NCI-H2107 treated with DMSO at 0.1 percent for 48 hours (cell line): ENCODE measurements around the gene WFDC5.

Source experiments
- DNase-seq: peaks from one replicate; lab custom pipeline; 2025; ENCODE audit not compliant: unreplicated experiment; lab: John Stamatoyannopoulos, UW

The WFDC5 gene

GRCh38 chr20:45115829-45116228 lies 855 bp upstream of the WFDC5 start:
- no peak for DNase-seq

GRCh38 chr20:45115386-45115774 lies 406 bp upstream of the WFDC5 start:
- DNase-seq: no peak

- no peak for DNase-seq
Measured at GRCh38 chr20:45113865-45114264, 1.1 kb downstream of the WFDC5 start.

- DNase-seq: no peak
Measured at GRCh38 chr20:45112754-45113153, 2.2 kb downstream of the WFDC5 start.

GRCh38 chr20:45111799-45112471 lies 3.0 kb downstream of the WFDC5 start:
- DNase-seq: no peak

- DNase-seq: no peak
Measured at GRCh38 chr20:45111285-45111684, 3.7 kb downstream of the WFDC5 start.

- no peak for DNase-seq
Measured at GRCh38 chr20:45110301-45110700, 4.7 kb downstream of the WFDC5 start.

GRCh38 chr20:45109634-45110033 lies 5.3 kb downstream of the WFDC5 start:
- DNase-seq: no peak

GRCh38 chr20:45105317-45105716 lies 9.7 kb downstream of the WFDC5 start:
- no peak for DNase-seq

GRCh38 chr20:45104786-45105185 lies 10.2 kb downstream of the WFDC5 start:
- DNase-seq: no peak

- no peak for DNase-seq
Measured at GRCh38 chr20:45103072-45103471, 11.9 kb downstream of the WFDC5 start.

GRCh38 chr20:45101333-45101850 lies 13.6 kb downstream of the WFDC5 start:
- DNase-seq: no peak

- no peak for DNase-seq
Measured at GRCh38 chr20:45100563-45101245, 14.3 kb downstream of the WFDC5 start, which contains the start of gene KCNS1. TSS of gene KCNS1 (minus strand) at chr20:45101127. CDS start at chr20:45099236, 1,891 bp downstream.

- DNase-seq: no peak
Measured at GRCh38 chr20:45098103-45098773, 16.7 kb downstream of the WFDC5 start.

- no peak for DNase-seq
Measured at GRCh38 chr20:45097485-45098102, 17.4 kb downstream of the WFDC5 start.

GRCh38 chr20:45096781-45097180 lies 18.2 kb downstream of the WFDC5 start:
- no peak for DNase-seq

GRCh38 chr20:45095805-45096238 lies 19.2 kb downstream of the WFDC5 start:
- DNase-seq: peak; percentile 28

- DNase-seq: no peak
Measured at GRCh38 chr20:45094864-45095574, 20.0 kb downstream of the WFDC5 start.

- no peak for DNase-seq
Measured at GRCh38 chr20:45094201-45094600, 20.8 kb downstream of the WFDC5 start.

GRCh38 chr20:45092898-45093297 lies 22.1 kb downstream of the WFDC5 start:
- no peak for DNase-seq

- no peak for DNase-seq
Measured at GRCh38 chr20:45091366-45091765, 23.6 kb downstream of the WFDC5 start.
